Esophagus mucosa (tissue), 1 donor: Measurements from ENCODE around the gene RNASE8. TPM values are rescaled to one million over a fixed set of nuclear protein-coding genes. Genes with fewer than 3 reads are reported as not detected.

Experiments used
- ATAC-seq: fragments of 200-7000 bp; cut with Tn5 transposase; one replicate; pipeline ENCODE4 v1.9.1; 2020
- total RNA-seq: library from RNA; stranded (reverse); gene quantifications from one replicate; pipeline ENCODE4 v1.2.4, GENCODE V29; 2023
- donor health status: DM: yes; HTN: yes; CAD: no.

RNASE8 gene
- total RNA-seq, 1 donor from 2014 or later, result not detected

GRCh38 chr14:21054123-21054767, 3.4 kb upstream of the RNASE8 start:
- ATAC-seq, result peak; percentile 10

DNA sequence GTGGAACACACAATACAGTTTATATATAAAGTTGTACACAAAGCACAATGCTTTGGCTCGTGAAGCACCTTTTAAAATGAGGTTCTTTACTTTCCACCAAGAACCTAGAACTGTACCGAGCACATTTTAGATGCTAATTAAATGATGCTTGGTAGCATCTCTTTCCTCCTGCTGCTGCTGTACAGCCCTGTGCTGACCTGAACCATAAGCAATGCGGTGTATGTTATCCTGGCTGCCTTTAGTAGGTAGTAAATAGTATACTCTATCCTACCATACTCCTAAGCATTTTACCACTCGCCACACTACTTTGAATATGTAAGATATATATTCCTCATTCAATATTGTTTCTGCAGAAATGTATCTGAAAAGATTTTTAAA, 2.9 kb upstream of the RNASE8 start:
- no peak for ATAC-seq

GRCh38 chr14:21055432-21056117, 2.0 kb upstream of the RNASE8 start:
- ATAC-seq, result no peak

GRCh38 chr14:21056520-21057163, 980 bp upstream of the RNASE8 start:
- no peak for ATAC-seq

DNA sequence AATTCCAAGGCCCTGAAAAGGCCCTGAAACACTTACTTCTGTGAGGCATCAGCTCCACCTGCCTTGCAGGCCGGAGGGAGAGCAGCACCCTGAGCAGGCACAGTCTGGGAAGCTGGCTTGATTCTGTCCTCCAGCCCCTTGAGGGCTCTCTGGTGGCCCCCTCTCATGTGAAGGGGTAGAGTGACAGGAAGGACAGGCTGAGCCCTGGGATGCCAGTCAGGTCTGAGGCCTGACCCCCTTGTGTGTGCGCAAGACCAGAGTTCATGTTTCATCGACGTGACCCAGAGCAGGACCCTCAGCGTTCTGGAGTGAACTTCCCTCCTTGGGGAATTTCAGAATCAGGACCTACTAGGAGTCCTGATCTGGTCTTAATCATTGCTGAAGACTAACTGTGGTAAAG, 1.3 kb downstream of the RNASE8 start:
- ATAC-seq, result peak; percentile 12

DNA sequence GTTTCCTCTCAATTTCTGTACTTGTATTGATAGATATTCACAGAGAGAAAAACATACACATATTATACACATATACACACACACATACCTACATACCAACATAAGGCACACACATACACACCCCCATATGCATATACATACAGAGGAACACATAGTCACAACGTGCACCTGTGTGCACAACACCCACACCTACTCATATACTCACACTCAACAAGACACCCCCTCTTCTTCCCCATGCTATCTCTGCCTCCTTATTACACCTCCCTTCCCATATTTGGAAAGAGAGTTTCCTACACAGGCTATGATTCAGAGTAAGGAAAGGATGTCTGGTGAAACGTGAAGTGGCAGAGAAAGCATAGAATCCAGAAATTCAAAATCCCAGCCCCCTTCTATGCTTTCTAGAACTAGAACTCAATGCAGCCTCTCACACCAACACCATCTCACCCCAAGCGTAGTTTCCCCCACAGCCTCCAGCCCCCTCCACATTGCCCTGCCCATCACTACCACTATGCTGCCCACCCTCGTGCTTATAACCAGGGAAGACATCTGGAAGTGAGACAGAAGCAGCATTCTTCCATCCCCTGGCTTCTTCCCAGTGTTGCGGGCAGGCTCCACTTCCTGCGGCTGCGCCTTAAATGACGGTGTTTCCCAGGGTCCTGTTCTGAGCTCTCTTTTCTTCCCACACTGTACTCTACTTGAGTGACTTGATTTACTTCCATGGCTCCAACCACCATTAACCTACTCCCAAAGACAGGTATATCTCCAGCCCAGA, 2.4 kb downstream of the RNASE8 start:
- peak; percentile 28 for ATAC-seq

- no peak for ATAC-seq
These were observed 3.2 kb downstream of the RNASE8 start for GRCh38 chr14:21060614-21061346.

DNA sequence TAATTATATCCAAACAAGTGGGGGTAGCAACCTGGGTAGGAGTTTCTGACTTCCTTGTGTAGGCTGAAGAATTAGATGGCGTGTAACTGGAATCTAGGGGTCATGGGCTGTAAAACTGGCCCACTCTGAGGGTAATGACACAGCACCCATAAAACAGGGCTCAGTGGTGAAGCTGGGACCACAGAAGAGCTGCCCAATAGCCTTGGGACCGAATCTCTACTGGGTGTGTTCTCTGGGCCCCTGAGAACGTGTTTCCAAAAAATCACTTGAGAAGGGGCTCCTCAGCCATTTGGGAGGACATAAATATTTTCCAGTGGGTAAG, 3.7 kb downstream of the RNASE8 start:
- no peak for ATAC-seq

GRCh38 chr14:21063479-21063878, 5.9 kb downstream of the RNASE8 start:
- ATAC-seq, result no peak

- ATAC-seq, result peak; percentile 35
These were observed 9.4 kb downstream of the RNASE8 start for GRCh38 chr14:21066882-21067502.

DNA sequence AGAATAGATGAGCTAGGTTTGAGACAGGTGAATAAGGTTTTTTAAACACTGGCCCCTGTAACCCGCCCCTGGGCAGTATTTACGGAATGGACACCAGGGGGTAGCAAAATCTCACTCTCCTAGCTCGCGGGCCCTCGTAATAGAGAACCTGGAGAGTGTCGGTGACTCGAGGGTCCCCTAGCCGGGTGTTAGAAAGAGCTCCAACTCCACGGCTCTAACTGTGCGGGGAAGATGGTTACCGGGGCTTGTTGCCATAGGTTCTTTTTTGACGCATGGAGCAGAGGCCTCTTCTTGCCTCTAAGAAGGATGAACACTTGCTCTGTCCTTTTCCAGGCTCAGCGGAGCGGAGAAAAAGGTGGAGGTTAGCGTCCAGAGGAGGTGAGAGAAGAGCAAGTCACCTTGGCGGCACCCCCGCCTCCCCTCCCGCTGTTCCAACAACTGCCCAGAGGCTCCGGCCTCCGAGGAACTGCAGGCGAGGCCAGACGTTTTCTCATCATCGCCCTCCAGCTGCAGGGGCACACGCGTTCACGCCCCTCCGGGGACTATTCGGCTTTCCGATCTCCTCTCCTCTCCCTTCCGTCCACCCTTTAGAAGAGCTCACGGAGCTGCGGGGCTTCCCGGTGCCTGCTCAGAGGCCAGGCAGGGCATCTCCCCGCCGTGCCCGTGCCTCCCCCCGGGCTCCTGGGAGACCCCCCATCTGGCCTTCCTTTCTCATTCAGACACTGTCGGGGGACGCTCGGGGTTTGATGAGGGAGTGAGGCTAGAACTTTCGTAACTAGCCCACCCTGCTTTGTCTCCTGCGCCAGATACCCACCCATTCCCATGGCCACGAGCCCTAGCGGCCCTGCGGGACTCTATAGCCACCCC, 11.1 kb downstream of the RNASE8 start:
- ATAC-seq, result peak; percentile 34

DNA sequence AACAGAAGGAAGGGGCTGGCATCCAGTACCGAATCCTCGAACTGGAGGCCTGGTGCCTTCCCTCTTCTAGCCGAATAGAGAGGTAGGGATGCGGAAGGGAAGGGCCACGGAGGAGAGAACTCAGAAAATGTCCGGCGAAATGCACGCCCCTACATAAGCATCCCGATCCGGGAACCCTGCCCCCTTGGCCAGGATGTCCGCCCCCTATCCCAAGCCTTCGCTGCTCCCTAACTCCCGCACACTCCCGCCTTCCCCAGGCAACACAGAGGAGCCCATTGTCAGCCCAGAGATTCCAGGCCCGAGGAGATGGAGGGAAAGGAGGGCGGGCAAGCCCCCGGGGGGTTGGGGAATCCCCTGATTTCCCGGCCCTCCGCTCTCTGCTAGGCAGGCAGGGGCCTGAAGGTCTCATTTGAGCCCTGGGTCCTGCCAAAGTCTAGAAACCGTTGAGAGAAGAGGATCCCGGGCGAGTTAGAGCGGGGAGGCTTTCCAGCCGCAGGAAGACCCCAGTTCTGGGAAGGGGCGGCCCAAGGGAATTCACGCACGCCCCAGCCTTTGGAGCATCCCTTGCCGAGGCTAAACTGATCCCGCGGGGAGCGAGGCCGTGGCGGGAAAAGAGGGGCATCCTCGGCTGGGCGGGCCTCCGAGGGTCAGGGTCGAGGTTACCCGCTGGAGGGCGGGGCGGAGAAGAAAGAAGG, 11.9 kb downstream of the RNASE8 start:
- ATAC-seq, result no peak

DNA sequence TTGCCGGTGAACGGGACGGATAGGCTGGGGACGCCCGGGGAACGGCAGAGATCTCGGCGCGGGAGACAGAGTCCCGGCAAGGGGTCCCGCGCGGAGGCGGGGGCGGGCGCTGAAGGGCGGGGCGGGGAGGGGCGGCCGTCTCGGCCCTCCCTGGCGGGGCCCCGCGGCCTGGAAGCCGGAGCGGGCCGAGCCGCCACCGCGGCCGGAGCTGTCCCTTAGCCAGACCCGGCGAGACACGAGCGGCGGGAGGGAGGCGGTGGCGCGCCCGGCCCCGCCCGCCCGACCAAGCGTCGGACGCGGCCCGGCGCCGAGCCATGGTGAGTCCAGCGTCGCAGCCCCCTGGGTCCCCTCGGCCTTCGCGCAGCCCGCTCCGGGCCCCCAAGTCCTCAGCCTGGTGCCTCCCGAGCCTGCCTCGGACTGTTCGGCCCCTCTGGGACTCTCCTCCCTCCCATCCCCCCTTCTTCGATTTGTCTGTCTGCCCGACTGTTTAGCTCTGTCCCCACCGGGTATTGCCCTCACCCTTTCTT, 12.5 kb downstream of the RNASE8 start, which contains the start of gene ARHGEF40:
Gene ARHGEF40, plus strand, starts transcription at position 222 of the 527 bp plus-strand sequence. Its CDS starts 93 bp downstream, at position 315.
- peak; percentile 18 for ATAC-seq

DNA sequence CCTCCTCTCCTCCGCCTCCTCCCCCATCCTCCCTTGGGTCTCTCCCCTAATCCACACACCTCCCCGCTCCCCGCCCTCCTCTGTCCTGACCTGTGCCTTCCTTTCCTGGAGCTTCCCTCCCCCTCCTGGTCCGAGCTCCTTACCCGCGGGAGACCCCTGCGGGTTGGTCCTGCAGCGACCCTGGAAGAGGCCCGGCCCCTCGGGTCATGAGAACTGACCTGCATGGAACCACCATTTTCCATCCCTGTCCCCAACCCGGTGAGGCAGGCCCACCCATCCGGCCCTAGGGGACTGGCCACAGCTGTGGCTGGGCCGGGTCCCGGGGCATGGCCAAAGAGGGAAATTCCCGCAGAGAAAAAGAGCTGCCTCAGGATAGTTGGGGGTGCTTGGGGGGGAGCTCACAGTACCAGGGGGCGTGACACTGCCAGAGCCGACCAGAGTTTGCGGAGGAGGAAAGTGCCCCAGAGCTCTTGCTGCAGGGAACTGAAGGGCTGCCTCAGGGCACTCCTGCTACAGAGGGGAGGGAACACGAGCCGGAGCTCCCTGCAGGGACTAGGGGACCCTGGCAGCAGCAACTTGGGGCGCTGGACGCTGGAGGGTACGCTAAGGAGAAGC, 13.1 kb downstream of the RNASE8 start:
- ATAC-seq, result peak; percentile 7

DNA sequence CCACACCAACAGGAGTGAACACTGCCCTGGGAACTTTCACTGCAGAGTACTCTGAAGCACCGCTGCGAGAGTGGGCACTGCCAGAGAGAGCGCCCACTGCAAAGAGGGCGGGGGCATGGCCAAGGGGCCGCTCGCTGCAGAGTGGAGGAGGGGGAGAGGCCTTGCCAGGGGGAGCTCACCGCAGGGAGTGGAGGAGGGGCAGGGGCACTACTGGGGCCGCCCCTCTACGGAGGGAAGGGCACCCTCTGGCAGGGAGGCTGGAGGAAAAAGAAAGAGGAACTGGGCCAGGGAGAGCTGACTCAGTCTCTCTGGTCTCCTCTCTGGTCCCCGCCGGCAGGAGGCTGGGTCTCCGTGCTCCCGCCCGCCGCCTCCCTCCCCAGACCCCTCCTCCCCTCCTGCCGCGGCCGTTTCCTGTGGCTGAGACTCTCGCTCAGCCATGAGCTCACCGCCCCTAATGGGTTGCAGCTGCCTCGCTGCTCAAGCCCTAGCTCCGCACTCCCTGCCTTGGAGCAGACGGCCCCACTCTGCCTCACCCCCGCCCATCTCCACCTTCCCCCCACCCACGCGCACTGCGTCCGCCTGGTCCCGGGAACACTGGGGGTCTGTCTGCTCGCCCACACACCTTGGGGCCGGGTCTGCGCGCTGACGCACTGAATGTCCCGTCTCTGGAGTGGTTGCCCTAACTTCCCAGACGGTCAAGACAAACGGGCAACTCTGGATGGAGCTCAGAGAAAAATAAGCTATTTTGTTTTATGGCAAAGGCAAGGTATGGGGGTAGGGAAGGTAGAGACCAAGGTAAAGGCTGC, 13.8 kb downstream of the RNASE8 start:
- ATAC-seq, result peak; percentile 49

DNA sequence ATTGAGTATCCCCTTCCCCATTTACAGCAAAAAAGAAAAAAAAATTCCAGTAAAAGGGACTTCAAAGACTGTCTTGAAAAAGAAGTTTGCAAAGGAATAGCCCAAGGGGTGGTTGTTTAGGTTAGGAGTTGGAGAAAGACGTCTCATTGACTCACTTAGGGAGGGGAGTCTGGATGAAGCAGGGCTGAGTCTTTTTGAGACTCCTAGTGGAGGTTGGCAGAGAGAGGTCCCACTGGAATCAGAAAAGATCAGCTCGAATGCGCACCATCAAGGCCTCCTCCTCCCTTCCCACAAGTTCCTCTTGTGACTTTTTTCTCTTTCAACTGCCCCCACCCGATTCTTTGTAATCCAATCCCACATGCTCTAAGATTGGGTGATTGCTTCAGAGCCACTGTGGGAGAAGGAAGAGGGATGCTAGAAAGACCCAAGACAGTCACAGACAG, 14.4 kb downstream of the RNASE8 start:
- ATAC-seq, result no peak

- no peak for ATAC-seq
These were observed 15.2 kb downstream of the RNASE8 start for GRCh38 chr14:21072781-21073339.

- no peak for ATAC-seq
These were observed 16.3 kb downstream of the RNASE8 start for GRCh38 chr14:21073921-21074320.
